ENCODE data around the gene LRRC7.

LRRC7 gene

GRCh38 chr1:69824932-69825331, 257.2 kb downstream of the LRRC7 start:
- Mint-ChIP-seq H3K4me1 (ENCODE audit: low read depth) (no peaks in the 10 kb centered on the region), H3K36me3 (ENCODE audit: low read depth) (no peaks in the 10 kb centered on the region), H3K27ac (no peak overlapping the region), H3K9me3 (peaks cover 4% of the 10 kb centered on the region), H3K27me3 (ENCODE audit: low read depth) (no peaks in the 10 kb centered on the region), H3K4me3 (no peak overlapping the region)

DNA sequence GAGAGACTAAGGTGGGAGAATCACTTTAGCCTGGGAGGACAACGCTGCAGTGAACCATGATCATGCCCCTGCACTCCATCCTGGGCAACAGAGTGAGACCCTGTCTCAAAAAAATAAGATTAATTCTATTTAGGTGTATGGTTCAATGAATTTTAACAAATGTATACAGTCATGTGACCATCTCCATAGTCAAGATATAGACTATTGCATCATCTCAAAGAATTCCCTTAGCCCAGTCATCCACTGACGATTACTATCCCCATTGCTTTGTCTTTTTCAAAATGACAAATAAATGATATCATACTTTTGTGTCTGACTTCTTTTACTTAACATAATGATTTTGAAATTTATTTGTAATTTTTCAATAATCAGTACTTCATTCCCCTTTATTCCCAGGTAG, 260.0 kb downstream of the LRRC7 start:
- no peaks in the 10 kb centered on the region for H3K27me3 Mint-ChIP-seq (ENCODE audit: low read depth)
- H3K36me3 Mint-ChIP-seq (ENCODE audit: low read depth) = no peaks in the 10 kb centered on the region
- peaks cover 4% of the 10 kb centered on the region for H3K9me3 Mint-ChIP-seq
- no peaks in the 10 kb centered on the region for H3K4me1 Mint-ChIP-seq (ENCODE audit: low read depth)
- no peak overlapping the region for H3K4me3 Mint-ChIP-seq
- H3K27ac Mint-ChIP-seq = no peak overlapping the region

DNA sequence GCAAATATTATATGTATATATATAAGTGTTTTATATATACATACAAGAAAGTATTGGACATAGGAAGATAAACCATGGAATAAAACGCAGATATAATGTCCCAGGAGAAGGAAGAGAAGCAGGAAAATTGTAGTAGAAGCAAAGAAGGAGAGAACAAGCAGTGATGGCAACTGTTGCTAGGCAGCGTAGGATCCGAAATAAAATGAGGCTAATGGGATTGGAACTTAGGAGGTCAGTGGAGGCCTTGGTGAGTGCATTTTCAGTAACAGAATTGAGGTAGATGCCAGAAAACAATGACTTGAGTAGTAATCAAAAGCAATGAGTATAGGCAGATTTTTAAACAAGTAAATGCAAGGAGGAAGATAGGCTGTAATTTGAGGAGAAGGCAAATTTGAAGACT, 265.8 kb downstream of the LRRC7 start:
- Mint-ChIP-seq H3K27ac (no peak overlapping the region), H3K9me3 (no peaks in the 10 kb centered on the region), H3K36me3 (ENCODE audit: low read depth) (no peaks in the 10 kb centered on the region), H3K4me3 (no peak overlapping the region), H3K27me3 (ENCODE audit: low read depth) (no peaks in the 10 kb centered on the region), H3K4me1 (ENCODE audit: low read depth) (no peaks in the 10 kb centered on the region)

DNA sequence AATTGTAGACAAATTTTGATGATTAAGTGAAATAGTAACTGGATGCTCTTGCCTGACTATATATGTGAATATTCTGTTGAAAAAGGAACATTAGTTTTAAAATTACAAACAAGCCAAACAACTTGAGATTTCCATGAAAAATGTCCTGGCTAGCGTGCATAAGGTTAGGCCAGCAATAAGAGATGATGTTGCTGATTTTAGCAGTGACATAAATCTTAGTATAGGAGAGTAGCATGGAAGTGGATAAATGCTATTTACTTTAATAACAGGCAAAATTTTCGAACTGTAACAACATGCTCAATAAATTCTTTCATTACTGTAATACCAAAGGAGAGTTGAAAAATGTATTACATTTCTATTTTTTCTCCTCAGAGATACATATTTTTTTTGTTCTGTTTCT, 266.6 kb downstream of the LRRC7 start:
- Mint-ChIP-seq H3K27ac (no peak overlapping the region), H3K4me1 (ENCODE audit: low read depth) (no peaks in the 10 kb centered on the region), H3K9me3 (no peaks in the 10 kb centered on the region), H3K27me3 (ENCODE audit: low read depth) (no peaks in the 10 kb centered on the region), H3K4me3 (no peak overlapping the region), H3K36me3 (ENCODE audit: low read depth) (no peaks in the 10 kb centered on the region)

DNA sequence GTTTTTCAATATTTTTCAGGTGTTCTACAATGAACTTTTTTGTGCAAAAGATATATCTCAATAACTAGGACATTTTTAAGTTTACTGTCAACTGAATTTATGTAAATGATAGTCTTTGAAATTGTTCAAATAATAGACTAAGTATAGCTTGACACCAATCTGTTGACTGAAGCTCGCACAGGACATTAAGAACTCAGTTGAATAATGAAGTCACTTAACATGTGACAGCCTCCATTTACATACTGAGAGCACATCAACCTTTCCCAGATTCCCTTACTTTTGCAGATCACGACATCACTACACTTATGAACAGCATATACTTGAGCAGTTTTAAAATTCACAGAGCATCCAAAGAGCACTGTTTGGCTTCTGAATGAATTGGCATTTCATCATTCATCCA, 268.2 kb downstream of the LRRC7 start:
- Mint-ChIP-seq H3K4me3 (no peak overlapping the region), H3K27ac (no peak overlapping the region), H3K9me3 (no peaks in the 10 kb centered on the region), H3K36me3 (ENCODE audit: low read depth) (no peaks in the 10 kb centered on the region), H3K4me1 (ENCODE audit: low read depth) (no peaks in the 10 kb centered on the region), H3K27me3 (ENCODE audit: low read depth) (no peaks in the 10 kb centered on the region)

- no peak overlapping the region for H3K27ac Mint-ChIP-seq
- H3K4me1 Mint-ChIP-seq (ENCODE audit: low read depth) = no peaks in the 10 kb centered on the region
- no peak overlapping the region for H3K4me3 Mint-ChIP-seq
- H3K27me3 Mint-ChIP-seq (ENCODE audit: low read depth) = no peaks in the 10 kb centered on the region
- no peaks in the 10 kb centered on the region for H3K9me3 Mint-ChIP-seq
- no peaks in the 10 kb centered on the region for H3K36me3 Mint-ChIP-seq (ENCODE audit: low read depth)
Measured at GRCh38 chr1:69836971-69837636, 269.4 kb downstream of the LRRC7 start.

GRCh38 chr1:69842326-69842725, 274.6 kb downstream of the LRRC7 start:
- H3K27ac Mint-ChIP-seq = no peak overlapping the region
- no peaks in the 10 kb centered on the region for H3K36me3 Mint-ChIP-seq (ENCODE audit: low read depth)
- no peaks in the 10 kb centered on the region for H3K4me1 Mint-ChIP-seq (ENCODE audit: low read depth)
- H3K9me3 Mint-ChIP-seq = no peaks in the 10 kb centered on the region
- H3K4me3 Mint-ChIP-seq = no peak overlapping the region
- no peaks in the 10 kb centered on the region for H3K27me3 Mint-ChIP-seq (ENCODE audit: low read depth)

DNA sequence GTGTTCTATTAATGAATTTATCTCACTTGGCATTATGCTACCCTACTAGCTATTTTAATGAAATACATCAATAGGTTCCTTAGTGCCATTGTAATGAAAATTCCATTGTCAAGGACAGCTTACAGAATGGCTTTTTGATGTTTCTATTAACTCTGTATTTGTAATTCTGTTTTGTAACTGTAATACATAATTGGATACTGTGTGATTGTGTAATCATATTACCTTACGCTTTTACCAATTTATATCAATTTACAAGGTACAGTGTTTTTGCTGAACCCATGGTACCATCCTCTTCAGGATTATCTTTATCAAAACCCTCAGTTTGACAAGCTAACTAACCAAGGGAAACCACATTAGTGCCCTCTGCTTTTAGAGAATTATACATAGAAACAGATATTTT, 277.9 kb downstream of the LRRC7 start:
- H3K9me3 Mint-ChIP-seq = no peaks in the 10 kb centered on the region
- no peaks in the 10 kb centered on the region for H3K27me3 Mint-ChIP-seq (ENCODE audit: low read depth)
- no peaks in the 10 kb centered on the region for H3K36me3 Mint-ChIP-seq (ENCODE audit: low read depth)
- H3K4me1 Mint-ChIP-seq (ENCODE audit: low read depth) = no peaks in the 10 kb centered on the region
- H3K4me3 Mint-ChIP-seq = no peak overlapping the region
- no peak overlapping the region for H3K27ac Mint-ChIP-seq

DNA sequence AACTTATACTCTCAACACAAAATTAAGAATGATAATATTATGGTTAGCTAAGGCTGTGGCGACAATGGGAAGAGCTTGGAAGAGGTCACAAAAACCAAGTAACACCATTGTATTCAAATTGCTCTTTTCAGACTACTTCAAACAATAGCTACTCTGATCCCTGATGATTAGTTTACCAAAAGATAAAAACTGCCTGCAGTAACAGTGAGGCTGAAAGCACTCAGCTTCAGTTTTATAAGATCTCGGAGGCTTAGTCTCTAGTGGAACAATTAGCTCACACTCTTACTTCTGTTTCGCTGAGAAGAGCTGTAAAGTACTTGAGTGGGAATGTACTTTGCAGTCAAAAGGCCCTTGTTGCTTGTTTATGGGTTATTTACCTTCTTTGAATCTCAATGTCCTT, 278.5 kb downstream of the LRRC7 start:
- Mint-ChIP-seq H3K36me3 (ENCODE audit: low read depth) (no peaks in the 10 kb centered on the region), H3K4me3 (no peak overlapping the region), H3K4me1 (ENCODE audit: low read depth) (no peaks in the 10 kb centered on the region), H3K9me3 (no peaks in the 10 kb centered on the region), H3K27ac (no peak overlapping the region), H3K27me3 (ENCODE audit: low read depth) (no peaks in the 10 kb centered on the region)

- H3K36me3 Mint-ChIP-seq (ENCODE audit: low read depth) = no peaks in the 10 kb centered on the region
- H3K4me3 Mint-ChIP-seq = no peak overlapping the region
- H3K9me3 Mint-ChIP-seq = no peaks in the 10 kb centered on the region
- H3K4me1 Mint-ChIP-seq (ENCODE audit: low read depth) = no peaks in the 10 kb centered on the region
- H3K27ac Mint-ChIP-seq = no peak overlapping the region
- no peaks in the 10 kb centered on the region for H3K27me3 Mint-ChIP-seq (ENCODE audit: low read depth)
Measured at GRCh38 chr1:69847670-69848069, 279.9 kb downstream of the LRRC7 start.

GRCh38 chr1:69852151-69852550, 284.4 kb downstream of the LRRC7 start:
- Mint-ChIP-seq H3K9me3 (no peaks in the 10 kb centered on the region), H3K4me1 (ENCODE audit: low read depth) (no peaks in the 10 kb centered on the region), H3K27me3 (ENCODE audit: low read depth) (no peaks in the 10 kb centered on the region), H3K27ac (no peak overlapping the region), H3K4me3 (no peak overlapping the region), H3K36me3 (ENCODE audit: low read depth) (no peaks in the 10 kb centered on the region)

DNA sequence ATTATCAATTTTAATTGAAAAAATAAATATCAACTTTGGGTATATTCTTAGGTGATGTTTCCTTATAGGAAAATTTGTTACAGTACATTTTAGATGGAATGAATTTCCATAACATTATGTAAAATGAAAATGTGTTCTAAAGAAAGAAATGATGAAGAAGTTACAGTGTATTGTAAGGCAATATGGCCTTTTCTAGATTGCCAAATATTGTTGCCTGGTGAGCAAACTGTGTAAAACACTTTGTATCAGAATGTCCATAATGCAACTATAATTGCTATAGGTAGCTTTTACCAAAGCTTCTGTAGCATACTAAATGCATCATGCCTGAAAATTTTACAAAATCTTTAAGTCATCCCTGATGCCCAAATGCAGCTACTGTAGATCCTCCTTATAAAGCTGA, 285.0 kb downstream of the LRRC7 start:
- H3K27me3 Mint-ChIP-seq (ENCODE audit: low read depth) = no peaks in the 10 kb centered on the region
- no peaks in the 10 kb centered on the region for H3K9me3 Mint-ChIP-seq
- no peaks in the 10 kb centered on the region for H3K4me1 Mint-ChIP-seq (ENCODE audit: low read depth)

GRCh38 chr1:69858534-69858933, 290.8 kb downstream of the LRRC7 start:
- no peaks in the 10 kb centered on the region for H3K36me3 Mint-ChIP-seq (ENCODE audit: low read depth)
- no peak overlapping the region for H3K27ac Mint-ChIP-seq
- no peaks in the 10 kb centered on the region for H3K4me1 Mint-ChIP-seq (ENCODE audit: low read depth)
- H3K9me3 Mint-ChIP-seq = peaks cover 6% of the 10 kb centered on the region
- no peak overlapping the region for H3K4me3 Mint-ChIP-seq
- H3K27me3 Mint-ChIP-seq (ENCODE audit: low read depth) = no peaks in the 10 kb centered on the region

More for the DNA sequence above, 285.0 kb downstream of the LRRC7 start:
- no peak overlapping the region for H3K27ac Mint-ChIP-seq
- H3K36me3 Mint-ChIP-seq (ENCODE audit: low read depth) = no peaks in the 10 kb centered on the region
- no peak overlapping the region for H3K4me3 Mint-ChIP-seq

GRCh38 chr1:69861641-69862040, 293.9 kb downstream of the LRRC7 start:
- Mint-ChIP-seq H3K27ac (no peak overlapping the region), H3K27me3 (ENCODE audit: low read depth) (no peaks in the 10 kb centered on the region), H3K36me3 (ENCODE audit: low read depth) (no peaks in the 10 kb centered on the region), H3K4me3 (no peak overlapping the region), H3K4me1 (ENCODE audit: low read depth) (no peaks in the 10 kb centered on the region), H3K9me3 (peaks cover 6% of the 10 kb centered on the region)

DNA sequence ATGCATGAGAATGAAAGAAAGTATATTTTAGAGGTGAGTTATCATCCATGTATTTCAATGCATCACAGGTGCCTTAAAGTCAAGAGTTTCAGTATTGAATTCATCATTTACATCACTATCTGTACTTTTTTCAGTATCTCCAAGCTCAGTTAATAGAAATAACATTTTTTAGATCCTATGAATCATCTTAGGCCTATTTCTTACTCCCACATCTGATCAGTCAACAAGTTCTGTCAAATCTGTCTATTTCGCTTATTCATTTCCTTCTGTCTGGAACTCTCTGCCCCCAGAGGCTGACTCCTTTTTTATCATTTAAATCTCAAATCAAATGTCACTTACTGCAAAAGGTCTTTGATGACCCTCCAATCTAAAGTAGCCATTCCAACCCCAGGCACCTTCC, 295.2 kb downstream of the LRRC7 start:
- peaks cover 10% of the 10 kb centered on the region for H3K9me3 Mint-ChIP-seq
- no peaks in the 10 kb centered on the region for H3K36me3 Mint-ChIP-seq (ENCODE audit: low read depth)
- no peaks in the 10 kb centered on the region for H3K27me3 Mint-ChIP-seq (ENCODE audit: low read depth)
- no peak overlapping the region for H3K4me3 Mint-ChIP-seq
- H3K4me1 Mint-ChIP-seq (ENCODE audit: low read depth) = no peaks in the 10 kb centered on the region
- no peak overlapping the region for H3K27ac Mint-ChIP-seq

GRCh38 chr1:69863704-69864103, 296.0 kb downstream of the LRRC7 start:
- H3K9me3 Mint-ChIP-seq = peaks cover 6% of the 10 kb centered on the region
- no peaks in the 10 kb centered on the region for H3K36me3 Mint-ChIP-seq (ENCODE audit: low read depth)
- no peak overlapping the region for H3K27ac Mint-ChIP-seq
- H3K27me3 Mint-ChIP-seq (ENCODE audit: low read depth) = no peaks in the 10 kb centered on the region
- no peaks in the 10 kb centered on the region for H3K4me1 Mint-ChIP-seq (ENCODE audit: low read depth)
- no peak overlapping the region for H3K4me3 Mint-ChIP-seq

Data from T-helper 1 cell treated with Interleukin-12 subunit alpha and Interleukin-12 subunit beta and Interleukin-4 antibody, amounts not matched to agents 30 μg/mL and 1 μg/mL, for 36 hours (primary cell).